Tibial nerve (tissue), 4 donors: ENCODE results near the gene SRSF3. TPM values are rescaled to one million over a fixed set of nuclear protein-coding genes. Genes with fewer than 3 reads are reported as not detected.
A peak's percentile ranks its signal among the peaks of the same experiment; 100 is the strongest.
"Not testable (repeated sequence)": the region's sequence is repeated elsewhere in the genome, so short reads cannot be mapped to it uniquely, and the experiment has no call there.

Experiments used
- DNase-seq, 2 donors: peaks; one replicate each; pipeline ENCODE4 v3.0.0-alpha.2; 2019; ENCODE audit warnings: low spot score in 2 of 2
- H3K27ac ChIP-seq, 4 donors: fragments of 200-600 bp; sonication (generic) in 3 of 4; one replicate each; pipeline ENCODE4 v1.5.1; 2017 to 2019; ENCODE audit warnings: mild to moderate bottlenecking in 1 of 4
- H3K27me3 ChIP-seq, 2 donors: fragments of 200-600 bp; sonication (generic) in 1 of 2; one replicate each; pipeline versions ENCODE4 v1.5.1 to v1.6.0; 2017 to 2019
- H3K36me3 ChIP-seq, 3 donors: fragments of 200-600 bp; sonication (generic); one replicate each; pipeline ENCODE4 v1.5.1; 2018 to 2019
- H3K4me1 ChIP-seq, 4 donors: fragments of 200-600 bp; sonication (generic) in 3 of 4; one replicate each; pipeline ENCODE4 v1.5.1; 2017 to 2019
- H3K4me3 ChIP-seq, 4 donors: fragments of 200-600 bp; sonication (generic) in 3 of 4; one replicate each; pipeline ENCODE4 v1.5.1; 2017 to 2019; ENCODE audit warnings: mild to moderate bottlenecking in 1 of 4, moderate library complexity in 1 of 4
- H3K9me3 ChIP-seq, 4 donors: fragments of 200-600 bp; sonication (generic) in 3 of 4; one replicate each; pipeline ENCODE4 v1.5.1; 2017 to 2019
- EP300 ChIP-seq, 2 donors: sonication (generic); formaldehyde crosslinking; IDR thresholded peaks; one replicate each; pipeline ENCODE4 v1.6.1; 2017; ENCODE audit warnings: antibody characterized with exemption in 2 of 2, mild to moderate bottlenecking in 1 of 2
- POLR2A ChIP-seq, 2 donors: fragments of 450-650 bp; IDR thresholded peaks; one replicate each; pipeline ENCODE4 v1.6.1; 2017; ENCODE audit warnings: antibody characterized with exemption in 2 of 2, mild to moderate bottlenecking in 2 of 2, moderate library complexity in 2 of 2
- WGBS, 2 donors: methylation state at CpG; one replicate each; pipeline ENCODE4 v1.1.5; 2018; 5-methylcytosine and 5-hydroxymethylcytosine counted together
- total RNA-seq, 4 donors: library from RNA; depleted of rRNA; stranded (reverse); fragments of >200 nt; gene quantifications; one replicate each; pipeline ENCODE4 v1.1.0, GENCODE V29; 2016
- TF ChIP-seq, protein P1 (sequence below), 5 experiments: fragments of 200-600 bp in 3 of 5; fragments of 450-650 bp in 2 of 5; sonication (generic) in 3 of 5; IDR thresholded peaks; one replicate each; pipeline ENCODE4 v1.5.1; 2016 to 2019; ENCODE audit warnings: antibody characterized with exemption in 5 of 5, mild to moderate bottlenecking in 3 of 5, moderate library complexity in 2 of 5

SRSF3 gene
- total RNA-seq, 4 donors from 2014 or later = 185 to 260 (median 221) TPM

DNA sequence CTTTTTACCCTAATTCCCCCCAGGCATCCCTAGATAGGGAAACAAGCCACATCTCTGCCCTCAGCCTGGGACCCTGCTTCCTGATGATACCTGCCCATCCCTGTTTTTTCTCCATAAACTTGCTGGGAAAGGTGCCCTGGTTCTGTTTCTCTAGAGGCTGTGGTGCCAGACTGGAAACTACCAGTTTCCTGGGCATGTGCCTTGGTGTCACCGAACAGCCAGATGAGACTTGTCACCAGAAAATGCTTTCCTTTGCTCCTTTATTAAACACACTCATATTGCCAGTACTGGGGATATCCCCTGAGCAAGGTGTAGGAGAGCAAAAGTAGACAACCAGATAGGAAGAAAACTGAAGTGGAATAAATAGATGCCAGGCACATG lies 16.8 kb downstream of the SRSF3 start:
- DNase-seq = no peak
- WGBS, 2 donors = 88 to 100% methylated on average over 1 of the region's 1 CpG
- Histone ChIP-seq H3K4me1 (peaks cover 0 to 44% (median 6%) of the 10 kb centered on the region in 4 donors), H3K36me3 (peaks cover 0 to 87% (median 6%) of the 10 kb centered on the region in 3 donors), H3K4me3 (no peak overlapping the region), H3K9me3 (no peaks in the 10 kb centered on the region), H3K27me3 (no peaks in the 10 kb centered on the region), H3K27ac (peak overlapping the region in 1 of 4 donors; percentile 6)
- TF ChIP-seq EP300 (IDR thresholded peaks at IDR 0.05) = no peak
- TF ChIP-seq, protein P1, sequence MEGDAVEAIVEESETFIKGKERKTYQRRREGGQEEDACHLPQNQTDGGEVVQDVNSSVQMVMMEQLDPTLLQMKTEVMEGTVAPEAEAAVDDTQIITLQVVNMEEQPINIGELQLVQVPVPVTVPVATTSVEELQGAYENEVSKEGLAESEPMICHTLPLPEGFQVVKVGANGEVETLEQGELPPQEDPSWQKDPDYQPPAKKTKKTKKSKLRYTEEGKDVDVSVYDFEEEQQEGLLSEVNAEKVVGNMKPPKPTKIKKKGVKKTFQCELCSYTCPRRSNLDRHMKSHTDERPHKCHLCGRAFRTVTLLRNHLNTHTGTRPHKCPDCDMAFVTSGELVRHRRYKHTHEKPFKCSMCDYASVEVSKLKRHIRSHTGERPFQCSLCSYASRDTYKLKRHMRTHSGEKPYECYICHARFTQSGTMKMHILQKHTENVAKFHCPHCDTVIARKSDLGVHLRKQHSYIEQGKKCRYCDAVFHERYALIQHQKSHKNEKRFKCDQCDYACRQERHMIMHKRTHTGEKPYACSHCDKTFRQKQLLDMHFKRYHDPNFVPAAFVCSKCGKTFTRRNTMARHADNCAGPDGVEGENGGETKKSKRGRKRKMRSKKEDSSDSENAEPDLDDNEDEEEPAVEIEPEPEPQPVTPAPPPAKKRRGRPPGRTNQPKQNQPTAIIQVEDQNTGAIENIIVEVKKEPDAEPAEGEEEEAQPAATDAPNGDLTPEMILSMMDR (IDR thresholded peaks at IDR 0.05) = no peak
- TF ChIP-seq POLR2A (IDR thresholded peaks at IDR 0.05) = no peak

DNA sequence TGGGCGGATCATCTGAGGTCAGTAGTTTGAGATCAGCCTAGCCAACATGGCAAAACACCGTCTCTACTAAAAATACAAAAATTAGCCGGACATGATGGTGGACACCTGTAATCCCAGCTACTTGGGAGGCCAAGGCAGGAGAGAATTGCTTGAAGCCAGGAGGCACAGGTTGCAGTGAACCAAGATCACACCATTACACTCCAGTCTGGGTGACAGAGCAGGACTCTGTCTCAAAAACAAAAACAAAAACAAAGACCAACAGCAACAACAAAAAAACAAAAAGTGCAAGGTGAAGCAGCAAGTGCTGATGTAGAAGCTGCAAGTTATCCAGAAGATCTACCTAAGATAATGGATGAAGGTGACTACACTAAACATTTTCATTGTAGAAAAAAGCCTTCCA lies 17.5 kb downstream of the SRSF3 start:
- Histone ChIP-seq H3K4me1 (peaks cover 0 to 44% (median 6%) of the 10 kb centered on the region in 4 donors), H3K36me3 (peaks cover 0 to 80% (median 6%) of the 10 kb centered on the region in 3 donors)
- not testable (repeated sequence) for H3K4me3 ChIP-seq, H3K9me3 ChIP-seq, H3K27me3 ChIP-seq, H3K27ac ChIP-seq, DNase-seq
- WGBS, 2 donors = 90% methylated on average over 3 of the region's 3 CpGs

DNA sequence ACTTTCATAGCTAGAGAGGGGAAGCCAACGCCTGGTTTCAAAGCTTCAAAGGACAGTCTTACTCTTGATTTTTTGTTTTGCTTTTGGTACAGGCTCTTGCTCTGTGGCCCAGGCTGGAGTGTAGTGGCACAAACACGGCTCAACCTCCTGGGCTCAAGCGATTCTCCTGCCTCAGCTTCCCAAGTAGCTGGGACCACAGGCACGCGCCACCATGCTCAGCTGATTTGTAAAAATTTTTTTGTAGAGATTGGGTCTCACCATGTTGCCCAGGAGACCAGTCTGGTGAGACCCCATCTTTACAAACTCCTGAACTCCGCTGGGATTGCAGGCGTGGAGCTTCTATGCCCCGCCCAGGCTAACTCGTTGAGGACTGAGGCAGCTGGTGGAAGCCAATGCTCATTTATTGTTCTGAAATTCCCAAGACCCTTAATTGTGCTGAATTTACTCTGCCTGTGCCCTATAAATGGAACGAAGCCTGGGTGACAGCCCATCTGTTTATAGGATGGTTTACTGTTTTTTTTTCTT lies 18.0 kb downstream of the SRSF3 start:
- WGBS, 2 donors = 93 to 94% methylated on average over 10 of the region's 10 CpGs
- Histone ChIP-seq H3K36me3 (peaks cover 0 to 75% (median 6%) of the 10 kb centered on the region in 3 donors), H3K9me3 (no peaks in the 10 kb centered on the region), H3K4me1 (peaks cover 0 to 44% (median 8%) of the 10 kb centered on the region in 4 donors), H3K27me3 (no peaks in the 10 kb centered on the region), H3K4me3 (no peak overlapping the region), H3K27ac (no peak overlapping the region)
- TF ChIP-seq, protein P1 (IDR thresholded peaks at IDR 0.05) = no peak
- no peak for TF ChIP-seq POLR2A (IDR thresholded peaks at IDR 0.05)
- TF ChIP-seq EP300 (IDR thresholded peaks at IDR 0.05) = no peak
- no peak for DNase-seq

DNA sequence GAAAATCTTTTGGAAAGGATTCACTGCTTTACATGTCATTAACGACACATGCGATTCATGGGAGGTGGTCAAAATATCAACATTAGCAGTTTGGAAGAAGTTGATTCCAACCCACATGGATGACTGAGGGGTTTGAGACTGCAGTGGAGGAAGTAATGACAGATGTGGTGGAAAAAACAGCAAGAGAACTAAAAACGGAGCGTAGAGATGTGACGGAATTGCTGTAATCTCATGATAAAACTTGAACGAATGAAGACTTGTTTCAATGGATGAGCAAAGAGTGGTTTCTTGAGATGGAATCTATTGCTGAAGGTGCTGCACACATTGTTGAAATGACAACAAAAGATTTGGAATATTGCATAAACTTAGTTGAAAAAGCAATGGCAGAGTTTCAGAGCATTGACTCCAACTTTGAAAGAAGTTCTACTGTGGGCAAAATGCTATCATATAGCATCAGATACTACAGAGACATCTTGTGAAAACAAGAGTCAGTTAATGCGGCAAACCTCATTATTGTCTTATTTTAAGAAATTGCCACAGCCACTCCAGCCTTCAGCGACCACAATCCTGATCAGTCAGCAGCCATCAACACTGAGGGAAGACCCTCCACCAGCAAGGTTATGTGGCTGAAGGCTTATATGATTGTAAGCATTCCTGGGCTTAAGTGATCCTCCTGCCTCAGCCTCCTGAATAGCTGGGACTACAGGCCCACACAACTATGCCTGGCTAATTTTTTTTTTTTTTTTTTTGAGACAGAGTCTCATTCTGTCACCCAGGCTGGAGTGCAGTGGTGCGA lies 19.2 kb downstream of the SRSF3 start:
- Histone ChIP-seq H3K27ac (no peak overlapping the region), H3K27me3 (no peaks in the 10 kb centered on the region), H3K36me3 (peaks cover 0 to 65% (median 0%) of the 10 kb centered on the region in 3 donors)

DNA sequence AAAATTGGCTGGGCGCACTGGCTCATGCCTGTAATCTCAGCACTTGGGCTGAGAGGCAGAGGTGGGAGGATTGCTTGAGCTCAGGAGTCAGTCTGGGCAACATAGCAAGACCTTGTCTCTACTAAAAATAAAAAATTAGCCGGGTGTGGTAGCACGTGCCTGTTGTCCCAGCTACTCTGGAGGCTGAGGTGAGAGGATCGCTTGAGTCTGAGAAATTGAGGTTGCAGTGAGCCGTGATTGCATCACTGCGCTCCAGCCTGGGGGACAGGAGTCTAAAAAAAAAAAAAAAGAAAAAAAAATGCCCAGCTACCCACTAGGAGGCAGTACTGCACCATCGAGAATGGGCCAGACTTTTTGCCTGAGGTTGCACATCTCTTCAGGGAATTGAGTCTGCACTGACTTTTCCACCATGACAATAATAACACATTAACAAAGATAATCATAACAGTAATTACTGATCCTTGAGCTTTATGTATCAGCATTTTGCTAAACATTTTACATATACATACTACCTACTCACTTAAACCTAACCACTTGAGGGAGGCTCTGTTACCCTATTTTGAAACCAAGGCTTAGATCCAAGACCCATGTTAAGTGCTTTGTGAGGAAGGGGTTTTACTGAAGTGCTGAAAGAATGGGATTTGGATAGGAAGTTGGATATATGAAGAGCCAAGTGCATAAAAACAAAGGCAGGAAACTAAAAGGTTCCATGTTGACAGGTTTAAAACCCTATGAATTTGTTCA lies 21.0 kb downstream of the SRSF3 start:
- no peak for DNase-seq
- peak overlapping the region in 1 of 4 donors; percentile 23 for H3K27ac ChIP-seq
- 50 to 52% methylated on average over 7 of the region's 7 CpGs for WGBS, 2 donors

More for the DNA sequence above, 19.2 kb downstream of the SRSF3 start:
- peaks cover 0 to 37% (median 4%) of the 10 kb centered on the region in 4 donors for H3K4me1 ChIP-seq
- no peak for DNase-seq
- TF ChIP-seq POLR2A (IDR thresholded peaks at IDR 0.05) (no peak), EP300 (IDR thresholded peaks at IDR 0.05) (no peak)
- TF ChIP-seq, protein P1 (IDR thresholded peaks at IDR 0.05) = no peak
- 89 to 93% methylated on average over 9 of the region's 9 CpGs for WGBS, 2 donors
- no peak overlapping the region for H3K4me3 ChIP-seq
- no peaks in the 10 kb centered on the region for H3K9me3 ChIP-seq

More for the DNA sequence above, 21.0 kb downstream of the SRSF3 start:
- Histone ChIP-seq H3K9me3 (no peaks in the 10 kb centered on the region), H3K27me3 (no peaks in the 10 kb centered on the region), H3K36me3 (peaks cover 0 to 49% (median 0%) of the 10 kb centered on the region in 3 donors), H3K4me3 (no peak overlapping the region), H3K4me1 (peaks cover 0 to 24% (median 4%) of the 10 kb centered on the region in 4 donors)
- no peak for TF ChIP-seq POLR2A (IDR thresholded peaks at IDR 0.05)
- TF ChIP-seq, protein P1 (IDR thresholded peaks at IDR 0.05) = peak; percentile 43 to 72 (median 63)
- TF ChIP-seq EP300 (IDR thresholded peaks at IDR 0.05) = peak in 1 of 2 donors; percentile 18
